HEK293 (cell line): ENCODE data around the gene GPR39.

Source experiments
- CTCF ChIA-PET: fragments of 350-600 bp; formaldehyde crosslinking; extraction: SDS; loops from one replicate; lab custom pipeline; 2021; ENCODE audit warnings: antibody characterized with exemption; lab: Yijun Ruan, JAX
- POLR2A ChIA-PET: fragments of 300-600 bp; formaldehyde crosslinking; extraction: SDS; loops from one replicate; lab custom pipeline; 2020; ENCODE audit warnings: antibody characterized with exemption, inconsistent platforms; lab: Yijun Ruan, JAX
- H3K27ac ChIP-seq: fragments of 200-500 bp; sonication (Bioruptor generic); 2 replicates; pipeline ENCODE4 v1.5.1; 2014; ENCODE audit warnings: low read depth, low read length, control low read depth, inconsistent platforms; ENCODE audit errors: extremely low read depth
- H3K36me3 ChIP-seq, 2 experiments: fragments of 200-500 bp in 1 of 2; sonication (Bioruptor generic) in 1 of 2; 1 replicate in 1 of 2; 2 replicates in 1 of 2; pipeline ENCODE4 v1.5.1; 2014 to 2017; ENCODE audit warnings: inconsistent platforms in 2 of 2, low read length in 2 of 2; ENCODE audit not compliant: control insufficient read depth in 2 of 2, insufficient read depth in 1 of 2
- H3K4me1 ChIP-seq: fragments of 200-500 bp; sonication (Bioruptor generic); 2 replicates; pipeline ENCODE4 v1.5.1; 2014; ENCODE audit warnings: mild to moderate bottlenecking, low read length, inconsistent platforms; ENCODE audit not compliant: control insufficient read depth, insufficient read depth
- H3K4me3 ChIP-seq: 2 replicates; pipeline ENCODE4 v1.5.1; 2011; ENCODE audit warnings: low read depth, mild to moderate bottlenecking, control low read depth, low read length, moderate library complexity
- H3K9me3 ChIP-seq: fragments of 200-500 bp; sonication (Bioruptor generic); 2 replicates; pipeline ENCODE4 v1.5.1; 2014; ENCODE audit warnings: low read depth, low read length, inconsistent platforms; ENCODE audit not compliant: control insufficient read depth, insufficient read depth
- BCL6B ChIP-seq: fragments of 450-650 bp; formaldehyde crosslinking; IDR thresholded peaks from 2 replicates; pipeline ENCODE4 v1.5.1; 2017; ENCODE audit warnings: missing biosample characterization, missing genetic modification characterization
- HOXA7 ChIP-seq: sonication (generic); formaldehyde crosslinking; IDR thresholded peaks from 2 replicates; pipeline ENCODE4 v1.8.1; 2022; ENCODE audit warnings: missing genetic modification reagents, borderline replicate concordance
- INSM2 ChIP-seq: fragments of 450-650 bp; formaldehyde crosslinking; IDR thresholded peaks from 2 replicates; pipeline ENCODE4 v1.5.1; 2016; ENCODE audit warnings: missing biosample characterization, missing genetic modification characterization
- KLF7 ChIP-seq: fragments of 450-650 bp; formaldehyde crosslinking; IDR thresholded peaks from 2 replicates; pipeline ENCODE4 v1.5.1; 2016; ENCODE audit warnings: missing biosample characterization, missing genetic modification characterization, borderline replicate concordance
- OVOL3 ChIP-seq: fragments of 450-650 bp; formaldehyde crosslinking; IDR thresholded peaks from 2 replicates; pipeline ENCODE4 v1.5.1; 2016; ENCODE audit warnings: missing biosample characterization, missing genetic modification characterization
- TRIM28 ChIP-seq: IDR thresholded peaks from 2 replicates; pipeline ENCODE4 v1.6.1; 2011; ENCODE audit warnings: low read length, control low read depth, borderline replicate concordance
- ZBTB21 ChIP-seq: fragments of 450-650 bp; formaldehyde crosslinking; IDR thresholded peaks from 2 replicates; pipeline ENCODE4 v1.5.1; 2017; ENCODE audit warnings: missing biosample characterization, missing genetic modification characterization
- ZBTB7A ChIP-seq: fragments of 450-650 bp; formaldehyde crosslinking; IDR thresholded peaks from 2 replicates; pipeline ENCODE4 v1.5.1; 2016; ENCODE audit warnings: low read depth, missing biosample characterization, missing genetic modification characterization
- ZEB2 ChIP-seq: fragments of 450-650 bp; formaldehyde crosslinking; IDR thresholded peaks from 2 replicates; pipeline ENCODE4 v1.5.1; 2016; ENCODE audit warnings: missing biosample characterization, missing genetic modification characterization
- ZNF132 ChIP-seq: fragments of 450-650 bp; formaldehyde crosslinking; IDR thresholded peaks from 2 replicates; pipeline ENCODE4 v1.5.1; 2017; ENCODE audit warnings: missing biosample characterization, missing genetic modification characterization, borderline replicate concordance
- ZNF175 ChIP-seq: fragments of 450-650 bp; formaldehyde crosslinking; IDR thresholded peaks from 2 replicates; pipeline ENCODE4 v1.5.1; 2016; ENCODE audit warnings: missing biosample characterization, missing genetic modification characterization
- ZNF324 ChIP-seq: fragments of 450-650 bp; formaldehyde crosslinking; IDR thresholded peaks from 2 replicates; pipeline ENCODE4 v1.5.1; 2016; ENCODE audit warnings: missing biosample characterization, missing genetic modification characterization
- ZNF394 ChIP-seq: fragments of 450-650 bp; formaldehyde crosslinking; IDR thresholded peaks from 2 replicates; pipeline ENCODE4 v1.5.1; 2016; ENCODE audit warnings: missing biosample characterization, missing genetic modification characterization, mild to moderate bottlenecking, moderate library complexity, borderline replicate concordance
- ZNF423 ChIP-seq: fragments of 450-650 bp; formaldehyde crosslinking; IDR thresholded peaks from 2 replicates; pipeline ENCODE4 v1.5.1; 2016; ENCODE audit warnings: missing biosample characterization, missing genetic modification characterization
- ZNF677 ChIP-seq: fragments of 450-650 bp; IDR thresholded peaks from 2 replicates; pipeline ENCODE4 v1.5.0; 2018; ENCODE audit warnings: missing biosample characterization, mild to moderate bottlenecking, missing genetic modification characterization, moderate library complexity
- ZNF701 ChIP-seq: fragments of 450-650 bp; formaldehyde crosslinking; IDR thresholded peaks from 2 replicates; pipeline ENCODE4 v1.5.1; 2016; ENCODE audit warnings: missing biosample characterization, missing genetic modification characterization
- ZNF747 ChIP-seq: fragments of 450-650 bp; formaldehyde crosslinking; IDR thresholded peaks from 2 replicates; pipeline ENCODE4 v1.5.1; 2016; ENCODE audit warnings: missing biosample characterization, missing genetic modification characterization
- ZNF837 ChIP-seq: fragments of 450-650 bp; formaldehyde crosslinking; IDR thresholded peaks from 2 replicates; pipeline ENCODE4 v1.5.1; 2016; ENCODE audit warnings: missing biosample characterization, missing genetic modification characterization
- ZSCAN16 ChIP-seq: fragments of 450-650 bp; formaldehyde crosslinking; IDR thresholded peaks from 2 replicates; pipeline ENCODE4 v1.5.1; 2016; ENCODE audit warnings: missing biosample characterization, missing genetic modification characterization
- ZSCAN23 ChIP-seq: fragments of 450-650 bp; formaldehyde crosslinking; IDR thresholded peaks from 2 replicates; pipeline ENCODE4 v1.5.1; 2016; ENCODE audit warnings: missing biosample characterization, missing genetic modification characterization
- ZSCAN30 ChIP-seq: fragments of 450-650 bp; IDR thresholded peaks from 2 replicates; pipeline ENCODE4 v1.5.1; 2018; ENCODE audit warnings: missing biosample characterization, mild to moderate bottlenecking, missing genetic modification characterization, moderate library complexity
- TF ChIP-seq, protein P1 (sequence below): fragments of 450-650 bp; formaldehyde crosslinking; IDR thresholded peaks from 2 replicates; pipeline ENCODE4 v1.5.1; 2016; ENCODE audit warnings: missing biosample characterization, missing genetic modification characterization
- TF ChIP-seq, protein P2 (sequence below): fragments of 450-650 bp; formaldehyde crosslinking; IDR thresholded peaks from 2 replicates; pipeline ENCODE4 v1.5.1; 2016; ENCODE audit warnings: missing biosample characterization, missing genetic modification characterization
- TF ChIP-seq, protein P3 (sequence below): sonication (generic); formaldehyde crosslinking; IDR thresholded peaks from 2 replicates; pipeline ENCODE4 v1.8.1; 2022; ENCODE audit warnings: mild to moderate bottlenecking, moderate library complexity, missing genetic modification reagents

GPR39 gene

GRCh38 chr2:132430895-132431294 is 14.3 kb downstream of the GPR39 start:
- ChIA-PET POLR2A (no interaction called here), CTCF (no interaction called here)
- Histone ChIP-seq H3K4me3 (no peak overlapping the region), H3K4me1 (no peaks in the 10 kb centered on the region), H3K36me3 (no peaks in the 10 kb centered on the region), H3K9me3 (no peaks in the 10 kb centered on the region), H3K27ac (no peak overlapping the region)
- TF ChIP-seq ZNF394 (tag by site-specific recombination) (no peak), ZNF747 (tag by site-specific recombination) (no peak), TRIM28 (no peak), ZNF701 (tag by site-specific recombination) (no peak), OVOL3 (no peak), ZSCAN16 (no peak)

- no peak for TF ChIP-seq KLF7 (tag by site-specific recombination)
- TF ChIP-seq, protein P1, sequence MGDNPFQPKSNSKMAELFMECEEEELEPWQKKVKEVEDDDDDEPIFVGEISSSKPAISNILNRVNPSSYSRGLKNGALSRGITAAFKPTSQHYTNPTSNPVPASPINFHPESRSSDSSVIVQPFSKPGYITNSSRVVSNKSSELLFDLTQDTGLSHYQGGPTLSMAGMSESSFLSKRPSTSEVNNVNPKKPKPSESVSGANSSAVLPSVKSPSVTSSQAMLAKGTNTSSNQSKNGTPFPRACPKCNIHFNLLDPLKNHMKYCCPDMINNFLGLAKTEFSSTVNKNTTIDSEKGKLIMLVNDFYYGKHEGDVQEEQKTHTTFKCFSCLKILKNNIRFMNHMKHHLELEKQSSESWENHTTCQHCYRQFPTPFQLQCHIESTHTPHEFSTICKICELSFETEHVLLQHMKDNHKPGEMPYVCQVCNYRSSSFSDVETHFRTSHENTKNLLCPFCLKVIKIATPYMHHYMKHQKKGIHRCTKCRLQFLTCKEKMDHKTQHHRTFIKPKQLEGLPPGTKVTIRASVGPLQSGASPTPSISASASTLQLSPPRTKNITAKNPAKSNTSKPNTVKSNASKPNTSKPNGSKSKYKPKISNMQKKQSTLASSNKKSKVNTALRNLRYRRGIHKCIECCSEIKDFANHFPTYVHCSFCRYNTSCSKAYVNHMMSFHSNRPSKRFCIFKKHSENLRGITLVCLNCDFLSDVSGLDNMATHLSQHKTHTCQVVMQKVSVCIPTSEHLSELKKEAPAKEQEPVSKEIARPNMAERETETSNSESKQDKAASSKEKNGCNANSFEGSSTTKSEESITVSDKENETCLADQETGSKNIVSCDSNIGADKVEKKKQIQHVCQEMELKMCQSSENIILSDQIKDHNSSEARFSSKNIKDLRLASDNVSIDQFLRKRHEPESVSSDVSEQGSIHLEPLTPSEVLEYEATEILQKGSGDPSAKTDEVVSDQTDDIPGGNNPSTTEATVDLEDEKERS (tag by site-specific recombination) = no peak
- no peak for TF ChIP-seq ZSCAN23 (tag by site-specific recombination)
- Histone ChIP-seq H3K27ac (no peak overlapping the region), H3K4me1 (peaks cover 6% of the 10 kb centered on the region; the same call in 1 of the 2 replicates), H3K4me3 (no peak overlapping the region), H3K36me3 (no peaks in the 10 kb centered on the region), H3K9me3 (no peaks in the 10 kb centered on the region)
- POLR2A ChIA-PET = no interaction called here
- CTCF ChIA-PET = no interaction called here
Observed at GRCh38 chr2:132437852-132438669, 21.5 kb downstream of the GPR39 start.

GRCh38 chr2:132438691-132439090 is 22.1 kb downstream of the GPR39 start:
- TF ChIP-seq, protein P2, sequence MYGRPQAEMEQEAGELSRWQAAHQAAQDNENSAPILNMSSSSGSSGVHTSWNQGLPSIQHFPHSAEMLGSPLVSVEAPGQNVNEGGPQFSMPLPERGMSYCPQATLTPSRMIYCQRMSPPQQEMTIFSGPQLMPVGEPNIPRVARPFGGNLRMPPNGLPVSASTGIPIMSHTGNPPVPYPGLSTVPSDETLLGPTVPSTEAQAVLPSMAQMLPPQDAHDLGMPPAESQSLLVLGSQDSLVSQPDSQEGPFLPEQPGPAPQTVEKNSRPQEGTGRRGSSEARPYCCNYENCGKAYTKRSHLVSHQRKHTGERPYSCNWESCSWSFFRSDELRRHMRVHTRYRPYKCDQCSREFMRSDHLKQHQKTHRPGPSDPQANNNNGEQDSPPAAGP (tag by site-specific recombination) = no peak
- TF ChIP-seq ZNF837 (tag by site-specific recombination) (no peak), ZNF175 (no peak), INSM2 (tag by site-specific recombination) (no peak), ZNF677 (tag by site-specific recombination) (no peak), ZNF324 (no peak), ZNF132 (tag by site-specific recombination) (no peak), ZNF423 (no peak), ZSCAN30 (tag by site-specific recombination) (no peak), HOXA7 (no peak), ZEB2 (tag by site-specific recombination) (no peak), BCL6B (tag by site-specific recombination) (no peak), ZBTB7A (no peak), ZBTB21 (tag by site-specific recombination) (no peak)
- TF ChIP-seq, protein P3, sequence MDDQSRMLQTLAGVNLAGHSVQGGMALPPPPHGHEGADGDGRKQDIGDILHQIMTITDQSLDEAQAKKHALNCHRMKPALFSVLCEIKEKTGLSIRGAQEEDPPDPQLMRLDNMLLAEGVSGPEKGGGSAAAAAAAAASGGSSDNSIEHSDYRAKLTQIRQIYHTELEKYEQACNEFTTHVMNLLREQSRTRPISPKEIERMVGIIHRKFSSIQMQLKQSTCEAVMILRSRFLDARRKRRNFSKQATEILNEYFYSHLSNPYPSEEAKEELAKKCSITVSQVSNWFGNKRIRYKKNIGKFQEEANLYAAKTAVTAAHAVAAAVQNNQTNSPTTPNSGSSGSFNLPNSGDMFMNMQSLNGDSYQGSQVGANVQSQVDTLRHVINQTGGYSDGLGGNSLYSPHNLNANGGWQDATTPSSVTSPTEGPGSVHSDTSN = no peak
- Histone ChIP-seq H3K4me3 (no peak overlapping the region), H3K36me3 (no peaks in the 10 kb centered on the region), H3K9me3 (no peaks in the 10 kb centered on the region), H3K4me1 (peaks cover 6% of the 10 kb centered on the region; the same call in 1 of the 2 replicates), H3K27ac (no peak overlapping the region)
- POLR2A ChIA-PET = no interaction called here
- CTCF ChIA-PET = no interaction called here
